ENCODE measurements around the gene TUBAL3.

Gene TUBAL3

DNA sequence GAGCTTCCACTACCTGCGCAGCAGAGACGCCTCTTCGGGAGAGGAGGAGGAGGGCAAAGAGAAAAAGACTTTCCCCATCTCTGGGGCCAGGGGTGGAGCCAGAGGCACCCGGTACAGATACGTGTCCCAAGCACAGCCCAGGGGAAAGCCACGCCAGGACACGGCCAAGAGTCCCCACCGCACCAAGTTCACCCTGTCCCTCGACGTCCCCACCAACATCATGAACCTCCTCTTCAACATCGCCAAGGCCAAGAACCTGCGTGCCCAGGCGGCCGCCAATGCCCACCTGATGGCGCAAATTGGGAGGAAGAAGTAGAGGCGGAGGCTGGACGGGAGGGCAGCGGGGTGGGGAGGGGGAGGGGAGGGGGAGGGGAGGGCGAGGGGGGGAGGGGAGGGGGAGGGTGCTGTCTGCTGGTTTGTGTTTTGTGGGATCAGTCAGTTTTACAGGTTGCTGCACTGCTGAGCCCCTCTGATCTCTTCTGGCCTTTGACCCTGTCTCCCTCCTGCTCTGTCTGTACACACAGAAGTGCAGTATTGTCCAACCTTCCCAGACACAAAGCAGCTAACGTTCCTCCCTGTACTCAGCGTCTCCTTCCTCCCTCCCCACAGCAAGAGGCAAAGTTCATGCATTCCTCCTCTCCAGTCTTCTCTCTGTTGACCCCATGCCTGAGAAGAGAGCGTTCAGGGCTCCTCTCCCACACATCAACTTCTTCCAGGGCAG is 30.6 kb downstream of the TUBAL3 start:
- no peak for DNase-seq

- DNase-seq = no peak
Observed at GRCh38 chr10:5373307-5373706, 31.3 kb downstream of the TUBAL3 start.

- no peak for DNase-seq
Observed at GRCh38 chr10:5370493-5371352, 33.9 kb downstream of the TUBAL3 start.

DNA sequence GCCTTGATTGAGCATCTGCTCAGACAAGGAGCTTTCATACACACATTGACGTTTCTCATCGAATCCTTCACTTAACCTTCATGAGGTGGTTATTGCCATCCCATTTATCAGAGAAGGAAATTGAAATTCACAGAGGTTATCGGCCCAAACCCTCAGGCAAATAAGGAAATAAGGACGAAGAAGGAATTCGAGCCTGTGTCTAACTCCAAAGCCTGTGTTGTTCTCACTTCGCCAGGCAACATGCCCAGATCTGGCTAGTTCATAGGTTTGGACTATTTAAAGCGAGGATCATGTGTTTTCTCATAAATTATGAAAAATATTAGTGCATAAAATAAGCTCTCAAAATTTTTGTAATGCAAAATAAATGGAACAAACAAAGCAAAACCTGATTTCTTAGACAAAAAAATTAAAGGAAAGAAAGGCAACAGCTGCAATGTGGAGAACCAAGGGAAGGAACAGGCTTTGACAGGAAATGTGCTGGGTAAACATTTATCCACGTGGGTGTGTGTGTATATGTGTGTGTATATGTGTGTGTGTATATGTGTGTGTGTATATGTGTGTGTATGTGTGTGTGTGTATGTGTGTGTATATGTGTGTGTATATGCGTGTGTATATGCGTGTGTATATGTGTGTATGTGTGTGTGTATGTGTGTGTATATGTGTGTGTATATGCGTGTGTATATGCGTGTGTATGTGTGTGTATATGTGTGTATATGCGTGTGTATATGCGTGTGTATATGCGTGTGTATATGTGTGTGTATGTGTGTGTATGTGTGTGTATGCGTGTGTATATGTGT is 35.1 kb downstream of the TUBAL3 start:
- DNase-seq = no peak

DNA sequence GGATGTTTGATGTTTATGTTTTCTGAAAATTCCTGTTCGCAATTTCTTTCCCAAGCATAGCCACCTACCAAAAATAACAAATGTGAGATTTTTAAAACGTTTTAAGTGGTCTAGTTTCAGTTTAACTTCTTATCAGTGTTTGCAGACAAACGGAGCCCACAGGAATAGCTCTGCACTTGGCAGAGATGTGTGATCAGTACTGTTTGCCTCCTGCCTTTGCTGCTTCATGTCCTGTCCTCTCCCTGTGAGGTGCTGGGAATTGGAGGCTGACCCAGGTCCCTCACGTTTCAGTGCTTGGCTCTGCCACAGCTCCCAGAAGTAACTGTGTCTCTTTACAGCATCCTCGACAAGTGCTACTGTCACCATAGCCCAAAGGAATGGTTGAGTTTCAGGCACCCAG is 38.7 kb downstream of the TUBAL3 start:
- no peak for DNase-seq

GRCh38 chr10:5364890-5365338 is 39.7 kb downstream of the TUBAL3 start, which contains the start of gene UCN3:
TSS of gene UCN3 (plus strand) at chr10:5364966. CDS start at chr10:5373721, 8,755 bp downstream.
- no peak for DNase-seq

DNA sequence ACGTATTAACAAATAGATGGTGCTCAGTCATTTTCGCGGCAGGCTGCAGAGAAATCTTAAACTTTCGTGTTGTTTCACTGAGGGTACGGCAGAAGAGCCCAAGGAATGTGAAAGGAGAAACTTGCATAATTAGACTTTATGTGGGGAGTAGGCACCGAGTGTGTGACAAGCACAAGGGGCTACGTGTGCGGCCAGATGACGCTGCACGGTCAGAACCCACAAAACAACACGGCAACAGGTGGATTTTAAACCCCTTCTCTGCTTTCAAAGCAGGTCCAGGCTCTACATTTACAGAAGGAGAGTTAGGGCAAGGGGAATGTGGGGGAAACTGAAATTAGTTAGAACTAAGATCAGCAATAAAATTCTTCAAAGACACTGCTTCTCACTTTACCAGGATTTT is 40.3 kb downstream of the TUBAL3 start:
- DNase-seq = no peak

- DNase-seq = no peak
Observed at GRCh38 chr10:5362873-5363272, 41.8 kb downstream of the TUBAL3 start.

DNA sequence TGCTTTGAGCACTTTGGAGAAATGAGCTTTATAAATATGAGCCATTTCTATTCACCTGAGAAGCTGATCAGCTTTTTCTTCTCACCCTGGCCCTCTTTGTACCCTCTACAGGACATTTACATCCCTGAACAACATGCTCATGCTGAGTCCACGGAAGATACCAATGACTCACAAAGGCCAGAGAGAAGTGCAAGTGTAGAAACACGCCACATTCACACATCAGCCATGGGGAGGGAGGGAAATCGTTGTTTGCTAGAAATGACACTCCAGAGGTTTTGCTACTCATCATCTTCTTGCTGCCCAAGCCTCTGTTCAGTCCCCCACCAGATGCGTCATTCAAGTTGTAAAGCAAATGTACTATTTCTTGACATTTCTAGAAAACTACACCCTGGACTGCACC is 42.7 kb downstream of the TUBAL3 start:
- DNase-seq = no peak

DNA sequence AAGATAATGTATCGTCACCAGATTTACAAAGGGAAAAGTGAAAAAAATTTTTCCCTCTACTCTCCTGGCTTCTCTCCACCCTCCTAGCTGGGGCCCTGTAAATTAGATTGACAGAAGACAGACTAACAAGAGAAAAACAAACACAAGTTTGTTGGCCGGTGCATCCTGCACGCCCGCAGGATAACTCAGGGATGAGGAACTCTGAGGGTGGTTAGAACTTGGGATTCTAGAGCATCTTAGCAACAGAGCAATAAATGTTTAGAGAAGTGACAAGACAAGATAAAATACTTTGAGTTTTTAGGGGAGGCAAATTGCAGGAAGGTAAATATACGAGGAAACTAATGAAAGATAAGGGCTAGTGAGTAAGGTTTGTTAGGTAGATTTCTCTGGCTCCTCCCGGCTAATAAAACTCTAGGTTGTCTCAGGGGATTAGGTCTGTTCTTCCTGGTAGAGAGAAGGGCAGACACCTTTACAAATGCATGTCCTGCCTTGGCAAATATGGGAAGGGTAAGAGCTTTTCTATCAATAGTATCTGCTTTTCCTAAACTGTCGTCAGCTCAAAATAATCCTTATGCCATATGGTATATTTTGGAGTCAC is 44.2 kb downstream of the TUBAL3 start:
- no peak for DNase-seq

GRCh38 chr10:5356302-5356763 is 48.3 kb downstream of the TUBAL3 start:
- DNase-seq = no peak

DNA sequence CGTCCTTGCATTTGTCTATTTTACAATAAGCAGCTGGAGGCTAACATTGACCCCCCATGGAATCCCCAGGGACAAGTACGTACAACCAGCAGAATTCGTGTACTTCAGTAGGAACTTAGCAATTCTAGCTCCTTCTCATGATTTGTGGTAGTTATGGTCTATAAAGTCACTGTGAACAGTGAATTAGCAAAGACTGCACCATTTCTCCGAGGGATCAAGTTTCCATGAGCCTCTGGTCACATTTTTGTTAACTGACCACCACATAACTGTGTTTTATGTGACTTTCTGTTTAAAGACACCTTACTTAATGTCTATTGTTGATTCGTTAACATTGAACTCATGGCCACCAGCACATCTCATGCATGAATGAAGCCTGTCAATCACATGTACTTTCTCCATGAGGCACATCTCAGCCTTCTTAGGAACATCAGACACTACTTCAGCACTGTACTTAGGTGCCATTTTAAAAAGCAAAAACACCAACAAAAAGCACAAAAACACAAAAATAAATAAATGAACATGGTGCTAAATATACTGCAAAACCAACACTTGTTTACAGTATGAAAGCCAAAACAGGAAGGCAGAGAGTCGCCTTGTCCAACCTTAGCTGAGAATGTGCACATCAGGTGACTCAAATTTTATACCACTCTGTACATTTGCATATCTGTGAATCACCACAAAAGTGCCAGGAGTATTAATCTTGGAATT is 48.9 kb downstream of the TUBAL3 start:
- DNase-seq = no peak

- no peak for DNase-seq
Observed at GRCh38 chr10:5354068-5354467, 50.6 kb downstream of the TUBAL3 start.

GRCh38 chr10:5349362-5349761 is 55.3 kb downstream of the TUBAL3 start:
- no peak for DNase-seq

GRCh38 chr10:5346881-5347280 is 57.7 kb downstream of the TUBAL3 start:
- no peak for DNase-seq

DNA sequence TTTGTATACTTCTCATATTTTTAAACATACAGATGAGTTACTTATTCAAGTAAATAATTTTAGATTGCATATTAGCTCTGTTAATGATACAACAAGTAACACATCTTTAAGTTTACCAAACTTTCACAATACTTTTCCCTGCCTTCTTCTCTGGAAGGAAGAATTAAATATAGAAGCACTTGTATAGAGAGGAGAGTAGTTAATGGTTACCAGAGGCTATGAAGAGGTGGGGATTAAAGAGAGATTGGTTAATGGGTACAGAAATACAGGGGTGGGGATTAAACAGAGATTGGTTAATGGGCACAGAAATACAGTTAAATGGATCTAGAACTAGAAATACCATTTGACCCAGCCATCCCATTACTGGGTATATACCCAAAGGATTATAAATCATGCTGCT is 59.9 kb downstream of the TUBAL3 start:
- no peak for DNase-seq

DNA sequence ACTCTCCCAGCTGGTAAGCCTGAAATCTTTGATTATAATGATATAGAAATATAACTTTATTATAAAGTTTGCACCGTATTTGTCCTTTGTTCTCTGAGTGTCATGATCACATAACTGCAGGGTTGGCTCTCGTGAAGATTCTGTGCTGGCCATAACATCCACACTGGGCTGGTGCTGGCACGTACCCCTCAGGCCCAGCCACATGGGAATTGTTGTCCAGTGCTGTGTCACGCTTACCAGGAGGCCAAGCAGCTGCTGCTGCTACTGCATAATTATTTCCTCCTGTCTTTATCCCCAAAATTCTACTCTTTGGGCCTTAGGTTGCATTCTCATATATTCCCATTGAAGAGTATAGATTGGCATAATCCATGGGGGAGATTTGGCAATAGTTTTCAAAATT is 60.6 kb downstream of the TUBAL3 start:
- no peak for DNase-seq

DNA sequence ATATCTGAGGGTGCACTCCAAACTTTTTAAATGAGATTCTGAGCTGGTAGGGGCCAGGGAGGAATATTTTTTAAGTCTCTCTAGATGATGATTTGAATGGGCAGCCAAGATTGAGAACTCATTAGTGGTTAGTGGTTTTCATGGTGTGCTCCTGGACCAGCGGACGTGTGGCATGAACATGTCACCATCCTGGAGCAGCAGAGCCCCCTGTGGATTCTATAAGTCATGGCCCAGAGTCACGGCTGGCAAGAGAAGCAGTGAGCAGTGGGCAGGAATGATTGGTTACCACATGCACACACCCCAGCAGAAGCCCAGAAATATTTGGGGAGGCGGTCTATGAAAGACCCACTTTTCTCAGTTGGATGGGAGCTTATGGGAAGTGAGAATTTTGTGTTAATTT is 61.1 kb downstream of the TUBAL3 start:
- DNase-seq = no peak

All from NCI-H774 (cell line).